Activated CD8-positive, alpha-beta T cell treated with anti-CD3 and anti-CD28 coated beads for 36 hours (primary cell): ENCODE measurements around the gene TNS1. TPM values are rescaled to one million over a fixed set of nuclear protein-coding genes. Genes with fewer than 3 reads are reported as not detected.

Experiments used
- ATAC-seq: fragments of 200-7000 bp; cut with Tn5 transposase; one replicate; pipeline ENCODE4 v1.10.0; 2021; ENCODE audit warnings: mild to moderate bottlenecking, moderate library complexity
- CTCF ChIA-PET: fragments of 350-600 bp; sonication (Branson Sonifier 250); formaldehyde crosslinking; loops from one replicate; lab custom pipeline; 2021; ENCODE audit warnings: antibody characterized with exemption; lab: Charles Lee
- POLR2A ChIA-PET: fragments of 350-600 bp; sonication (Branson Sonifier 250); formaldehyde crosslinking; loops from one replicate; lab custom pipeline; 2021; ENCODE audit warnings: antibody characterized with exemption; lab: Charles Lee
- DNase-seq: peaks from one replicate; pipeline ENCODE4 v3.0.0-alpha.2; 2020
- H3K27ac Mint-ChIP-seq: one replicate; pipeline ENCODE4 v1.8.0; 2021; ENCODE audit warnings: mild to moderate bottlenecking, mixed read lengths
- H3K27me3 Mint-ChIP-seq: one replicate; pipeline ENCODE4 v1.8.0; 2021; ENCODE audit warnings: mixed read lengths
- H3K36me3 Mint-ChIP-seq: one replicate; pipeline ENCODE4 v1.8.0; 2021; ENCODE audit warnings: low read depth, mixed read lengths
- H3K4me1 Mint-ChIP-seq: one replicate; pipeline ENCODE4 v1.8.0; 2021; ENCODE audit warnings: low read depth, mixed read lengths
- H3K4me3 Mint-ChIP-seq: one replicate; pipeline ENCODE4 v1.8.0; 2021; ENCODE audit warnings: mild to moderate bottlenecking, moderate library complexity, mixed read lengths
- H3K9me3 Mint-ChIP-seq: one replicate; pipeline ENCODE4 v1.8.0; 2021; ENCODE audit warnings: mixed read lengths
- intact Hi-C: fragments of 100-400 bp; cut with micrococcal nuclease; formaldehyde crosslinking; loops from one replicate; pipeline ENCODE4 v1.10.0; 2022
- total RNA-seq, 2 experiments: library from RNA; stranded (reverse); gene quantifications; one replicate each; pipeline ENCODE4 v1.2.3, GENCODE V29; 2021
- TF ChIP-seq, protein P1 (sequence below): fragments of 200-600 bp; IDR thresholded peaks from one replicate; pipeline ENCODE4 v1.8.0; 2022; ENCODE audit warnings: antibody characterized with exemption, mild to moderate bottlenecking

The TNS1 gene
- total RNA-seq, 2 experiments from 2014 or later = 1.8 to 2.0 TPM

DNA sequence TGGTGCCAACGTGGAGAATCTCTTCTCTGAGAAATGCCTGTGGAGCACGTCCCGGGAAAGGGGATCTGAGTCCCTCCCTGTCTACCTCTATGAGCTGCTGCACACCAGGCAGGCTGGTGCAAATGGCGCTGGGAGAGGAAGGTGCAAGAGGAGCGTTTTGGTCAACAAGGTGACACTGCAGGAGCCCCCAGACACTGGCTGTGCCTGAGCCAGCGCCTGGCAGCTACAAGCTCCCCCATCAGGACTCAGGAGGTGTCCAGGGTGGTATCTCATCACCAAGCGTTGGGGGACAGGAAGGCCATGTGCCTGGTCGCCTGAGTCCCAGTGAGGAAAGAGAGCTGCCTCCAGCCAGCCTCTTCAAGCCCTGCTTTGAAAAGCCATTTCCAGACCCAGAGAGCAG is 173.4 kb downstream of the TNS1 start:
- DNase-seq (no peak), ATAC-seq (no peak)
- H3K27me3 Mint-ChIP-seq = no peaks in the 10 kb centered on the region
- TF ChIP-seq, protein P1, sequence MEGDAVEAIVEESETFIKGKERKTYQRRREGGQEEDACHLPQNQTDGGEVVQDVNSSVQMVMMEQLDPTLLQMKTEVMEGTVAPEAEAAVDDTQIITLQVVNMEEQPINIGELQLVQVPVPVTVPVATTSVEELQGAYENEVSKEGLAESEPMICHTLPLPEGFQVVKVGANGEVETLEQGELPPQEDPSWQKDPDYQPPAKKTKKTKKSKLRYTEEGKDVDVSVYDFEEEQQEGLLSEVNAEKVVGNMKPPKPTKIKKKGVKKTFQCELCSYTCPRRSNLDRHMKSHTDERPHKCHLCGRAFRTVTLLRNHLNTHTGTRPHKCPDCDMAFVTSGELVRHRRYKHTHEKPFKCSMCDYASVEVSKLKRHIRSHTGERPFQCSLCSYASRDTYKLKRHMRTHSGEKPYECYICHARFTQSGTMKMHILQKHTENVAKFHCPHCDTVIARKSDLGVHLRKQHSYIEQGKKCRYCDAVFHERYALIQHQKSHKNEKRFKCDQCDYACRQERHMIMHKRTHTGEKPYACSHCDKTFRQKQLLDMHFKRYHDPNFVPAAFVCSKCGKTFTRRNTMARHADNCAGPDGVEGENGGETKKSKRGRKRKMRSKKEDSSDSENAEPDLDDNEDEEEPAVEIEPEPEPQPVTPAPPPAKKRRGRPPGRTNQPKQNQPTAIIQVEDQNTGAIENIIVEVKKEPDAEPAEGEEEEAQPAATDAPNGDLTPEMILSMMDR = no peak
- intact Hi-C loops = no loop called here
- ChIA-PET CTCF (no interaction called here), POLR2A (no interaction called here)
- no peaks in the 10 kb centered on the region for H3K9me3 Mint-ChIP-seq
- no peaks in the 10 kb centered on the region for H3K36me3 Mint-ChIP-seq
- no peak overlapping the region for H3K4me3 Mint-ChIP-seq
- H3K4me1 Mint-ChIP-seq = no peaks in the 10 kb centered on the region
- H3K27ac Mint-ChIP-seq = no peak overlapping the region

DNA sequence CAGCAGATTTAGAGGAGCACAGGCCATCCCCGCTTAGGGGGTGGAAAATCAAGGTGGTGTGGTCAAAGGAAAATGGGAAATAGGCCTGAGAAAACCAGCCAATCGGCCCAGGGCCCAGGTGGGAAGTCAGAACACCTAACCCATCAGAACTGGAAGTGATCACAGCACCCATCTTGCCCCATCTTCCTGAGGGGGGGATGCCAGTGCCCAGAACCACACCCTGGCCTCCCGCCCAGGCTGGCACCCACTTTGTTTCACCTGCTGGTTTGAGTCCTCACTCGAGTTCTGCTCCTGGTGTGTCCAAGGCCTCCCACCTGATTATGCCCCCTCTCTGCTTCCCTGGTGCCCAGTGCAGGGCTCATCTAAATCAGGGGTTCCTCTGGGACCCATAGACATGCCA is 174.5 kb downstream of the TNS1 start:
- intact Hi-C loops = no loop called here
- ATAC-seq = no peak
- Mint-ChIP-seq H3K27ac (no peak overlapping the region), H3K36me3 (no peaks in the 10 kb centered on the region), H3K4me1 (no peaks in the 10 kb centered on the region), H3K27me3 (no peaks in the 10 kb centered on the region), H3K4me3 (no peak overlapping the region), H3K9me3 (no peaks in the 10 kb centered on the region)
- CTCF ChIA-PET = interaction anchor here (2.6 kb wide), 1 partner anchor 39 kb away, joined by 9 read pairs; no protein-coding TSS in a partner anchor
- TF ChIP-seq, protein P1 = no peak
- DNase-seq = no peak
- POLR2A ChIA-PET = no interaction called here

DNA sequence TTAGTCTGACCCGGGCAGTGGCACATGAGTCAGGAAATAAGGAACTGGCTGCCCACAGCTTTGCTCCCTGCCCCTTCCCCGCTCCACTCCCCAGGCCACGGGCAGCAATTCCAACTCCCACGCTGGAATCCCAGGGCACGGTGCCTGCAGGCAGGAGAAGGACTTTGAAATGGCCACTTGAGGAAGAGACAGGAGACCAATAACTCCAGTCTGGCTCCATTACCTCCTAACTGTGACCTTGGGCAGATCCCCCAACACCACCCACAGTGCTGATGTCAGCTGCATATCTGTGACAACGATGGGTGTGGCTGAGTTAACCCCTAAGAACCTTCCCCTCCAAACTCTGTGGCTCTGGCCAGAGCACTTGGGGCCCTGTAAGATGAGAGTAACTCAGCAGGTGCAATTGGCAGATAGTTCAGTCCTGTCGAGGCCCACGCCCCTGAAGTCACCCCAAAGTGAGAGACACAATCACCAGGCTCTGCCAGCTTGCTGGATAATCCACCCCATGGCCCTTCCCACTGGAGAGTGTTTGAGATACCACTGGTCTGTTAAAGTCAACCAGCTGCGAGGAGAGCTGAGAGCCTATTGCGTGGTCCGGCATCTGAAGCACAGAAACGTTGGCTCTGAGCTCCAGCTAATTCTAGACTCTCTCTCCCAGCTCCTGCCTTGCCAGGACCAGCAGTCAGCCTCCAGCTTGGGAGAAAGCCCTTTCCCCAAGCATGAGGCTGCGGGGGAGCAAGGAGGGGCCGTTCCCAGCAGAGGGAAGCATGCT is 175.2 kb downstream of the TNS1 start:
- Mint-ChIP-seq H3K27me3 (no peaks in the 10 kb centered on the region), H3K9me3 (no peaks in the 10 kb centered on the region), H3K27ac (no peak overlapping the region), H3K4me1 (no peaks in the 10 kb centered on the region), H3K36me3 (no peaks in the 10 kb centered on the region), H3K4me3 (no peak overlapping the region)
- CTCF ChIA-PET = interaction anchor here (2.6 kb wide), 1 partner anchor 38 kb away, joined by 9 read pairs; no protein-coding TSS in a partner anchor
- POLR2A ChIA-PET = no interaction called here
- DNase-seq = no peak
- intact Hi-C loops = no loop called here
- no peak for ATAC-seq
- TF ChIP-seq, protein P1 = no peak

DNA sequence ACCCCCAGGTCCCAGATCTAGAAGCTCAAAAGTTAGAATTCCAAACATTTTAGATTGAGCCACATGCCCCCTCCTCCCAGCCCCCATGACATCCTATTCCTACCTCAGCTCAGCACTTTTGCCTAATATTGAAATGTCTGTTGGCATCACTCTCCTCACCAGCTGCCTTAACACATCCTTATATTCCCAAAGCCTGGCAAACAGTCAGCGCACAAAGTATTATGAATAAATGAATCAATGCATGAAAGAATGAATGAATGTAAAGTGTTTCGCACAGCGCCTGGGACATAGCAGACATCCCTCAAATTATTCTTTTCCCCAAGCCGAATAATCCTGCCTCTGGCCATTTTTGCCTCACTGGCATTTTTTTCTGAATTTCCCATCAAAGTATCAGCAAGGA is 175.8 kb downstream of the TNS1 start:
- intact Hi-C loops = no loop called here
- Mint-ChIP-seq H3K9me3 (no peaks in the 10 kb centered on the region), H3K4me1 (no peaks in the 10 kb centered on the region), H3K27me3 (no peaks in the 10 kb centered on the region), H3K4me3 (no peak overlapping the region), H3K27ac (no peak overlapping the region), H3K36me3 (no peaks in the 10 kb centered on the region)
- ChIA-PET CTCF (interaction anchor here (2.6 kb wide), 1 partner anchor 37 kb away, joined by 9 read pairs; no protein-coding TSS in a partner anchor), POLR2A (no interaction called here)
- DNase-seq = no peak
- no peak for ATAC-seq
- TF ChIP-seq, protein P1 = no peak

DNA sequence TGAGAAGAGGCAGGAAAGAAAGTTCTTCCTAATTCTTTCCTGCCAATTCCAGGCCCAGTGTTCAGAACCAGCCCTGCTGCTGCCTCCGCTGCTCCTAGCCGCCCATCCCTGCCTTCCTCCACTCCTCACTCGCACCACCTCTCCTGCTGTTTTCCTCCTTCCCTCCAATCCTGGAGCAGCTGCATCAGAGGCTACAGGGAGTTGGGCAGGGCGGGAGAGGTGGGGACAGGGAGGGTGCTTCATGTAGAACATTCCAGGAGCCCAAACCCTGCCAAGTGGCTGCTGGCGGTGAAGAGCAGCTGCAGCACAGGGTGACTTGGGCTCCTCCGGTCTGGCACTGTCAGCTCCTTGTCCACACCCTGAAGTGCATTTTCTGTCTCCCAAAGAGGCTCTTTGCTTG is 176.3 kb downstream of the TNS1 start:
- Mint-ChIP-seq H3K36me3 (no peaks in the 10 kb centered on the region), H3K27ac (no peak overlapping the region), H3K4me3 (no peak overlapping the region), H3K27me3 (no peaks in the 10 kb centered on the region), H3K9me3 (no peaks in the 10 kb centered on the region), H3K4me1 (no peaks in the 10 kb centered on the region)
- ATAC-seq = no peak
- TF ChIP-seq, protein P1 = no peak
- intact Hi-C loops = no loop called here
- ChIA-PET POLR2A (no interaction called here), CTCF (interaction anchor here (2.6 kb wide), 1 partner anchor 37 kb away, joined by 9 read pairs; no protein-coding TSS in a partner anchor)
- no peak for DNase-seq
